Epithelial cell of proximal tubule (primary cell): Measurements from ENCODE around the gene MYMK. TPM values are rescaled to one million over a fixed set of nuclear protein-coding genes. Genes with fewer than 3 reads are reported as not detected.

Experiments used
- DNase-seq: peaks from one replicate; pipeline ENCODE4 v3.0.0-alpha.2; 2011; ENCODE audit warnings: low read depth
- H3K4me3 ChIP-seq: 2 replicates; pipeline ENCODE4 v1.5.1; 2011; ENCODE audit warnings: low read depth, mild to moderate bottlenecking, low read length
- CTCF ChIP-seq: conservative IDR thresholded peaks from 2 replicates; pipeline ENCODE4 v1.5.1; 2012; ENCODE audit warnings: low read depth, mild to moderate bottlenecking, low read length
- total RNA-seq: library from RNA; depleted of rRNA; stranded (reverse); fragments of >200 nt; gene quantifications from 2 replicates; pipeline ENCODE4 v1.2.3, GENCODE V29; 2015

Gene MYMK
- total RNA-seq, 1 donor from 2014 or later = not detected

GRCh38 chr9:133509179-133510083 is 15.3 kb downstream of the MYMK start:
- peak; percentile 16 for TF ChIP-seq CTCF
- no peak for DNase-seq
- peak overlapping the region; percentile 4 for H3K4me3 ChIP-seq

- no peak overlapping the region for H3K4me3 ChIP-seq
- TF ChIP-seq CTCF = no peak
- no peak for DNase-seq
Observed at GRCh38 chr9:133508046-133508445, 16.7 kb downstream of the MYMK start.

- TF ChIP-seq CTCF = no peak
- no peak for DNase-seq
- H3K4me3 ChIP-seq = no peak overlapping the region
Observed at GRCh38 chr9:133507246-133507965, 17.4 kb downstream of the MYMK start.

- no peak overlapping the region for H3K4me3 ChIP-seq
- no peak for TF ChIP-seq CTCF
- peak; percentile 1 for DNase-seq
Observed at GRCh38 chr9:133506653-133507038, 18.1 kb downstream of the MYMK start.

GRCh38 chr9:133505901-133506652 is 18.7 kb downstream of the MYMK start:
- TF ChIP-seq CTCF = no peak
- no peak overlapping the region for H3K4me3 ChIP-seq
- DNase-seq = no peak

GRCh38 chr9:133505186-133505830 is 19.5 kb downstream of the MYMK start:
- DNase-seq = no peak
- no peak overlapping the region for H3K4me3 ChIP-seq
- no peak for TF ChIP-seq CTCF
